HG03432 (cell line): ENCODE results near the gene CCDC63.
"Not testable (repeated sequence)": the region's sequence is repeated elsewhere in the genome, so short reads cannot be mapped to it uniquely, and the experiment has no call there.

Experiments used
- ATAC-seq: cut with Tn5 transposase; IDR thresholded peaks from one replicate; pipeline ENCODE4 v1.9.1; 2021; ENCODE audit warnings: mild to moderate bottlenecking, moderate library complexity; ENCODE audit not compliant: unreplicated experiment

Gene CCDC63

GRCh38 chr12:110844131-110844530 lies 2.7 kb upstream of the CCDC63 start:
- ATAC-seq, result no peak

GRCh38 chr12:110844551-110845338 lies 2.0 kb upstream of the CCDC63 start:
- no peak for ATAC-seq

GRCh38 chr12:110845339-110845682 lies 1.5 kb upstream of the CCDC63 start:
- ATAC-seq, result no peak

- ATAC-seq, result no peak
Observed at GRCh38 chr12:110848314-110848923, 1.6 kb downstream of the CCDC63 start.

GRCh38 chr12:110849221-110849620 lies 2.4 kb downstream of the CCDC63 start:
- ATAC-seq, result no peak

DNA sequence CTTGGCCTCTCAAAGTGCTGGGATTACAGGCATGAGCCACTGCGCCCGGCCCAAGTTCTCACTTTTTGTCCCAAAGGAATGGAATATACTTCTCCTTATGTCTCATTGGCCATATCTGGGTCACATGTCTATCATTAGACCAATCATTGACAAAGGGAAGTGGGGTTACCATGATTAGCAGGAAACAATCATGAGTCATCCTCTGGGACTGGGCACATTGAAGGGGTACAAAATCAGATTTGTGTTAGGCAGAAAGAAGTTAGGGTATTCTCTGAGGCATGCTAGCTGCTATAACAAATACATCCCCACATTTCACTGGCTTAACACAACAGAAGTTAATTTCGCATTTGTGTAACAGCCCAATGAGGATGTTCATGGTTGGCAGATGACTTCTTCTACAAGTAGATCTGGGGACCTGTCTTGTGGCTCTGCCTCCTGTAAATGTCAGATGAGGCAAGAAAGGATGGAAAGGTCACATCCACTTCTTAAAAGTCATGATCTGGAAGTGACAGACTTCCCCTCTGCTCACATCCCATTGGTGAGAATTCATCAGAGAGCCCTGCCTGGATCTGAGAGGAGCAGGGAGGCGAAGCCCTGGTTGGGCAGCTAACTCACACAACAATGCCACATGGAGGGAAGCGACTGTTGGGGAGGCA lies 3.1 kb downstream of the CCDC63 start:
- no peak for ATAC-seq

DNA sequence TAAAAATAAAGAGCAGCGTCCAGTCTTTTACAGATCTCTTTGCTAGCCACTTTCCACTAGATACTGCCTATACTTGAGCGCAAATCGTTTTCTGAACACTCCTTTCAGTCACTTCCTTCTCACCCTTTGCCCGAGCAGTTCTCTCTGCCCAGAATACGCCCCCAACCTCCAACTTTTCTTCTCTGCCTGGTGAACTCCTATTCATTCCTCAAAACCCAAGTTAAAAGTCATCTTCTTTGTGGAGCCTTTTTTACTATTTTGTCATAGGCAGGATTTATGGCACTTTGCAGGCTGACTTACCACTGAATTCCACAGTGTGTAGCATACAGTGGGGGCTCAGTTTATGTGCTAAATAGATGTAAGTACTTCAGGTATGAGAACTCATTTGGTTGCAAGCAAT lies 4.0 kb downstream of the CCDC63 start:
- ATAC-seq, result no peak

DNA sequence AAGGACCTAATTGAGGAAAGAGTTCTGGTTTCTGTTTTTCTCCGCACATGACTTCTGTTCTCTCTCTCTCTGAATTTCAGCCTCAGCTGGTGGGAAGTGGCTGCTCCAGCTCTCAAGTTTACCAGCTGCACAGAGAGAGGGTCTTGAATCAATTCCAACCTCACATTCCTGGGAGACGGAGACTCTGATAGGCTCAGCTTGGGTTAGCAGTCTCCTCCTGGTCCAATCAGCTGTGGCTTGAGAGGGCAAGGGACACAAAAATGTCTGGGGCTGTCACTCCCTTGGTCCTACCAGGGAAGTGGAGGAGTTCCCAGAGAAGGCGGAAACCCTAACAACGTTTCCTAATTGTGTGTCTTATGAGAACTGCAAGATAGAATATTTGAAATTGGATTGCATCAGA lies 7.0 kb downstream of the CCDC63 start:
- no peak for ATAC-seq

DNA sequence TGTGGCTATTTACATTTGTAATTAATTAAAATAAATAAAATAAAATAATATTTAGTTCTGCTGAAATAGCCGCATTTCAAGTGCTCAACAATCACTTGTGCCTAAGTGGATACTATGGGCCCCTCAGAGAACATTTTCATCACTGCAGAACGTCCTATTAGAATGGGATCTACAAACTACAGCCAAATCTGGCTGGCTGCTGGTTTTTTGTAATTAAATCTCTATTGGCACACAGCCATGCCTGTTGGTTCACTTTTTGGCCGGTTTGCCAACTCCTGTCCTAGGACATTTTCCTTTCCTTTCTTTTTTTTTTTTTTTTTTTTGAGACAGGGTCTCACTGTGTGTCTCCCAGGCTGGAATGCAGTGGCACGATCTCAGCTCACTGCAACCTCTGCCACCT lies 9.8 kb downstream of the CCDC63 start:
- ATAC-seq, result no peak

DNA sequence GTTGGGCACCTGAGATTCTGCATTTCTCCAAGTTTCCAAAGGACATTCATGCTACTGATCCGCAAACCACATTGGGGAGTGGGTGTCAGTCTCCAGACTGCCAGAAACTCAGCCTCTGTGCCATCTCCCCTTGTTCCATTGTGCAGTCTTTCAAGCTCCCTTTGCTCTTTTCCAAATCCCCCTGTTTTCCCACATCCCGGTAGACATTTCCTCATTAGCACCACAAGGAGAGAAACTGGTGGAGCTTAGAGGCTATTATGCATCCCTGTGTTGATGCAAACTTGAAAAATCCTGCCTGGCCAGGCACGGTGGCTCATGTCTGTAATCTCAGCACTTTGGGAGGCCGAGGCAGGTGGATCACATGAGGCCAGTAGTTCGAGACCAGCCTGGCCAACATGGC lies 10.7 kb downstream of the CCDC63 start:
- no peak for ATAC-seq

DNA sequence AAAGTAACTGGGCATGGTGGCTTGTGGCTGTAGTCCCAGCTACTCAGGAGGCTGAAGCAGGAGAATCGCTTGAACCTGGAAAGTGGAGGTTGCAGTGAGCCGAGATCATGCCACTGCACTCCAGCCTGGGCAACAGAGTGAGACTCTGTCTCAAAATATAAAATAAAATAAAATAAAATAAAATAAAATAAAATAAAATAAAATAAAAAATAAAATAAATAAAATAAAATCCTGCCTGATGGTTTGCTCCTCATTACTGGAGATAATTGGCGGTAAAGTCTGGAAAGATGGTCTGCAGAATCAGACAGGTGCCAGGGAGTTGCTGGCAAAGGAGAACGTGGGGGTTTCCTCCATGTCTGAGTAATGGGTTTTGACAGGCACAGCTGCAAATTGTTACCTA lies 11.2 kb downstream of the CCDC63 start:
- ATAC-seq, result not testable (repeated sequence)

DNA sequence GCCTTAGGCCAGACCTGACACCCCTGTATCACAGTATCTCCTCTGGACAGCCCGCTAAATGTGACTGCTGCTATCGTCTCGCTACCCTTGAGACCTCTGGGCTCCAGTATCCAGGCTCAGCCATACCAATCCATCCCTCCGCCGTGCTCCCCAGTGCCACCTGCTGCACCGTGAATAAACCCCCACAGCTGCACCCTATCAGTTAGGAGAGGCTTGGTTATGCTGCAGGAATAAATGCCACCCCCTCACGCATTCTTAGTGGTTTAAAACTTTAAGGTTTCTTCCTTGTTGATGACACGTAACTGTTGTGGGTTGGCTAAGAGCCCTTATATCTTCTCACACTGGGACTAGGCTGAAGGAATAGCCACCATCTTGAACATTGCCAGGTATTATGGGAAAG lies 12.1 kb downstream of the CCDC63 start:
- no peak for ATAC-seq

GRCh38 chr12:110860833-110861296 lies 14.1 kb downstream of the CCDC63 start:
- no peak for ATAC-seq

- no peak for ATAC-seq
Observed at GRCh38 chr12:110861729-110862128, 14.9 kb downstream of the CCDC63 start.

GRCh38 chr12:110862329-110862728 lies 15.5 kb downstream of the CCDC63 start:
- no peak for ATAC-seq

GRCh38 chr12:110863161-110863560 lies 16.4 kb downstream of the CCDC63 start:
- ATAC-seq, result no peak

DNA sequence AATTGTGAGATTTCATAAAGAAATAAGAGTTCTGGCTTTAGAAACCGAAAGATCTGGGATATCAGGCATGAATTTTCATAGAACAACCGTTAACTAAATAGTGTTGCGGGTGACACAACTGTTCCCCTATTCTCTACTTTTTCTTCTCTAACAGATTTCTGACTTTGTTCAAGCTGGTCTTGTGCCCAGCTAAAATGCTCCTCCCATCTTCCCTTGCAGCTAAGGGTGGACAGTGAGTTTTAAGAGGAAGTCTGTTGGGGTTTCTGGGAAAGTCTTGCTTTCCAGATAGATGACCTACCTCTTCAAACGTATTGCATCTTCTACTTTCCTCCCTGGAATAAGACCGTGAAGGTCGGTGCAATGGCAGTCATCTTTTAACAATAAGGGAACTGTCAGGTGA lies 18.7 kb downstream of the CCDC63 start:
- no peak for ATAC-seq

GRCh38 chr12:110869026-110869425 lies 22.2 kb downstream of the CCDC63 start:
- ATAC-seq, result no peak

DNA sequence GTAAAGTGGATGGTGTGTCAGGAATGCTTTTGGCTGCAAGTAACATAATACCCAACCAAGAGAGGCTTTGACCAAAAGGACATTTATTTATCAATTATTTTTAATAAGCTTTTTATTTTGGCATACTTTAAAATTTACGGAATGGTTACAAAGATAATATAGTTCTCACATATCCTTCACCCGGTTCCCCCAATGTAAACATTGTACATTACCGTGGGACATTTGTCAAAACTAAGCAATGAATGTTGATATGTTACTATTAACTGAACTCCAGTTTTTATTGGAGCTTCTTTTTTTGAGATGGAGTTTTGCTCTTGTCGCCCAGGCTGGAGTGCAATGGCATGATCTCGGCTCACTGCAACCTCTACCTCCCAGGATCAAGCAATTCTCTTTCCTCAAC lies 23.0 kb downstream of the CCDC63 start:
- ATAC-seq, result no peak

DNA sequence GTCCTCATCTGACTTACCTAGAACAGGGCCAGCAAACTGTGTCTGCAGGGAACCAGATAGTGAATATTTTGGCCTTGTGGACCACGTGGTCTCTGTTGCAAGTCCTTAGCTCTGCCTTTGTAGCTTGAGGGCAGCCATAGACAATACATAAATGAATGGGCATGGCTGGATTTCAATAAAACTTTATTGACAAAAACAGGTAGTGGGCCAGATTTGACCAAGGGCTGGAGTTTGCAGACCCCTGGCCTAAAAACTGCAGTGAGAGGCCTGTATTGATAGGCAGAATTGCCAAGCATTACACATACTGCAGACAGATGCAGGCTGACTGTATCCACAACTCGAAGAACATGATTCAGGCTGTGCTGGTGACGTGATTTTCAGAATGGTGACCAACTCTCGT lies 25.3 kb downstream of the CCDC63 start:
- ATAC-seq, result no peak

DNA sequence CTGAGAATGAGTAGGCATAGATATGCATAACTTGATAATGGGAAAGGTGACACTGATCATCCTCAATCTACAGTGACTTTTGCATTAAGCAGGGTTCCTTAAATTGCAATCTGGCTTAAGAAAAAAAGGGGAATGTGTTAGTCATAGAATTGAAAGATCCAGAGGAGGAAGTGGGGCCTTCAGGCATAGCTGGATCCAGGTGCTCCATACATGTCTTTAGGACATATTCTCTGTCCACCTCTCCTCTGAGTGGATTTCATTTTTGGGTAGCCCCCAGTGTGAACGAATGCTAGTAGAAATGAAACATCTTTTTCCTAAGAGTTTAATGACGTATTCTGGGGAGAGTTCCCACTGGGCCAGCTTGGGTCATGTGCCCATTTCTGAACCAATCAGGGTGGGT lies 27.6 kb downstream of the CCDC63 start:
- ATAC-seq, result no peak

DNA sequence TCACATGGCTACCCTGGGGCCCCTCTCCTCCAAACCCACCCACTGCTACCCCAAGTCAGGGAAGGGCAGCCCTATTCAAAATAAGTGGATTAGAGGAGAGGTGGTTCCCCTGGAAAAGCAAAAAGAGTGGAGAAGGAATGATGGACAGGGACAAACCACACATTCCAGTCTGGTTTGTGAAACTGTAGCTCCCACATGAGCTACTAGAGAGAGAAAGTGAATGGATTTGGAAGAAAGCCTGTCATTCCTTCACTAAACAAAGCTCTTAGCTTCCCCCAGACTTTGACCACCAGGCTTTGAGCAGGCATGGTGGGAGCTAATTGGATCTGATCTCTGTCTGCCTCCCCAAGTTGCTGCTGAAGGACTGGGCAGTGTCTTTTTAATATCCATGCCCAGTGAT lies 28.0 kb downstream of the CCDC63 start:
- no peak for ATAC-seq
